GM23338 (cell line): ENCODE data around the gene PPP1R12C.

Experiments
- CREB1 ChIP-seq: fragments of 250-450 bp; sonication (Bioruptor Pico); IDR thresholded peaks from 2 replicates; pipeline ENCODE4 v1.5.0; 2020; ENCODE audit warnings: low read depth, mild to moderate bottlenecking, moderate library complexity
- CTCF ChIP-seq, 2 experiments: fragments of 200-600 bp in 1 of 2; sonication (generic) in 1 of 2; conservative IDR thresholded peaks; 2 replicates each; pipeline versions ENCODE4 v1.5.1 to v1.6.1; 2016 to 2017; ENCODE audit warnings: antibody characterized with exemption in 2 of 2, low read depth in 2 of 2, mild to moderate bottlenecking in 2 of 2, moderate library complexity in 1 of 2
- EZH2 ChIP-seq: fragments of 200-600 bp; sonication (generic); IDR thresholded peaks from one replicate; pipeline ENCODE4 v1.8.0; 2017; ENCODE audit warnings: antibody characterized with exemption, mild to moderate bottlenecking, low read depth; ENCODE audit not compliant: unreplicated experiment
- EZH2phosphoT487 ChIP-seq: fragments of 200-600 bp; sonication (generic); IDR thresholded peaks from one replicate; pipeline ENCODE4 v1.8.1; 2018; ENCODE audit warnings: antibody characterized with exemption; ENCODE audit not compliant: unreplicated experiment
- JUNB ChIP-seq: IDR thresholded peaks from one replicate; pipeline ENCODE4 v1.6.1; 2016; ENCODE audit warnings: antibody characterized with exemption; ENCODE audit not compliant: unreplicated experiment
- NANOG ChIP-seq: IDR thresholded peaks from 2 replicates; pipeline ENCODE4 v1.6.1; 2016; ENCODE audit warnings: antibody characterized with exemption, borderline replicate concordance
- POLR2AphosphoS5 ChIP-seq: IDR thresholded peaks from 2 replicates; pipeline ENCODE4 v1.6.1; 2016; ENCODE audit warnings: antibody characterized with exemption, low read depth
- REST ChIP-seq: IDR thresholded peaks from one replicate; pipeline ENCODE4 v1.6.1; 2018; ENCODE audit warnings: antibody characterized with exemption; ENCODE audit not compliant: unreplicated experiment
- STAT1 ChIP-seq: IDR thresholded peaks from one replicate; pipeline ENCODE4 v1.6.1; 2016; ENCODE audit warnings: antibody characterized with exemption; ENCODE audit not compliant: unreplicated experiment
- ZNF114 ChIP-seq: fragments of 250-450 bp; sonication (Bioruptor Pico); IDR thresholded peaks from 2 replicates; pipeline ENCODE4 v1.5.0; 2020; ENCODE audit warnings: mild to moderate bottlenecking, moderate library complexity
- ZNF331 ChIP-seq: fragments of 250-450 bp; sonication (Bioruptor Pico); IDR thresholded peaks from 2 replicates; pipeline ENCODE4 v1.5.0; 2020; ENCODE audit warnings: low read depth, mild to moderate bottlenecking, moderate library complexity
- ZNF462 ChIP-seq: fragments of 250-450 bp; sonication (Bioruptor Pico); IDR thresholded peaks from 2 replicates; pipeline ENCODE4 v1.5.0; 2020; ENCODE audit warnings: mild to moderate bottlenecking, moderate library complexity

- TF ChIP-seq CTCF (conservative IDR thresholded peaks at IDR 0.05; ENCODE audit: low read depth in 2 of 2) (no peak), POLR2AphosphoS5 (no peak), ZNF331 (CRISPR knock-in tag) (no peak), REST (no peak), EZH2 (no peak), ZNF114 (CRISPR knock-in tag) (no peak), EZH2phosphoT487 (no peak), ZNF462 (CRISPR knock-in tag) (no peak), JUNB (no peak), CREB1 (CRISPR knock-in tag) (no peak), NANOG (no peak), STAT1 (no peak)
Measured at GRCh38 chr19:55116232-55116858, 1.1 kb downstream of the PPP1R12C start.
